Measurements from ENCODE around the gene AMPD1. TPM values are rescaled to one million over a fixed set of nuclear protein-coding genes. Genes with fewer than 3 reads are reported as not detected.

The AMPD1 gene
- total and polyA plus RNA-seq, 7 donors, result 4.8 to 289 (median 129) TPM

DNA sequence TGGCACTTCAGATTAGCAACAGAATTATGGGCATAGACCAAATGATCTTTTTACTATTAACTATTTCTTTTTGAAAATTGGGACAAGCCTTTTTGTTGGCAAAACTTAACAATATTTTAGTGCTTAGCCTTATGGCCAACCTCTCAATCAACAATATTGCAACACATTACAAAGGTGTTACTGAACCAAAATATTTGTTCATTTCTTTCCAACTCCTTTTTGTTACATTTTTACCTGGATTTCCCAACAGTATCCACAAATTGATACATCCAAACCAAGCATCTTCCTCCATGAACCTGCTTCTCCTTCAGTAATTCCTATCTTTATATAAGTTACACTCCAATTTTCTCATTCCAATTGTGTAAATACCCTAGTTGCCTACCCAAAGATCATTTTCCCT, 1.5 kb upstream of the AMPD1 start:
- Histone ChIP-seq H3K4me3 (no peak overlapping the region), H3K36me3 (ENCODE audit: insufficient read depth in 1 of 2, low read depth in 1 of 2) (peaks cover 0 to 8% of the 10 kb centered on the region in 2 donors), H3K27me3 (ENCODE audit: insufficient read depth in 3 of 3, low read length in 2 of 3) (no peaks in the 10 kb centered on the region), H3K27ac (peak overlapping the region; percentile 94), H3K4me1 (peaks cover 21% of the 10 kb centered on the region), H3K9me3 (no peaks in the 10 kb centered on the region)
- TF ChIP-seq, protein P1, sequence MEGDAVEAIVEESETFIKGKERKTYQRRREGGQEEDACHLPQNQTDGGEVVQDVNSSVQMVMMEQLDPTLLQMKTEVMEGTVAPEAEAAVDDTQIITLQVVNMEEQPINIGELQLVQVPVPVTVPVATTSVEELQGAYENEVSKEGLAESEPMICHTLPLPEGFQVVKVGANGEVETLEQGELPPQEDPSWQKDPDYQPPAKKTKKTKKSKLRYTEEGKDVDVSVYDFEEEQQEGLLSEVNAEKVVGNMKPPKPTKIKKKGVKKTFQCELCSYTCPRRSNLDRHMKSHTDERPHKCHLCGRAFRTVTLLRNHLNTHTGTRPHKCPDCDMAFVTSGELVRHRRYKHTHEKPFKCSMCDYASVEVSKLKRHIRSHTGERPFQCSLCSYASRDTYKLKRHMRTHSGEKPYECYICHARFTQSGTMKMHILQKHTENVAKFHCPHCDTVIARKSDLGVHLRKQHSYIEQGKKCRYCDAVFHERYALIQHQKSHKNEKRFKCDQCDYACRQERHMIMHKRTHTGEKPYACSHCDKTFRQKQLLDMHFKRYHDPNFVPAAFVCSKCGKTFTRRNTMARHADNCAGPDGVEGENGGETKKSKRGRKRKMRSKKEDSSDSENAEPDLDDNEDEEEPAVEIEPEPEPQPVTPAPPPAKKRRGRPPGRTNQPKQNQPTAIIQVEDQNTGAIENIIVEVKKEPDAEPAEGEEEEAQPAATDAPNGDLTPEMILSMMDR (IDR thresholded peaks at IDR 0.05), result no peak
- ATAC-seq, result no peak
- intact Hi-C loops (cut with DNase I), result no loop called here
- no peak for DNase-seq

DNA sequence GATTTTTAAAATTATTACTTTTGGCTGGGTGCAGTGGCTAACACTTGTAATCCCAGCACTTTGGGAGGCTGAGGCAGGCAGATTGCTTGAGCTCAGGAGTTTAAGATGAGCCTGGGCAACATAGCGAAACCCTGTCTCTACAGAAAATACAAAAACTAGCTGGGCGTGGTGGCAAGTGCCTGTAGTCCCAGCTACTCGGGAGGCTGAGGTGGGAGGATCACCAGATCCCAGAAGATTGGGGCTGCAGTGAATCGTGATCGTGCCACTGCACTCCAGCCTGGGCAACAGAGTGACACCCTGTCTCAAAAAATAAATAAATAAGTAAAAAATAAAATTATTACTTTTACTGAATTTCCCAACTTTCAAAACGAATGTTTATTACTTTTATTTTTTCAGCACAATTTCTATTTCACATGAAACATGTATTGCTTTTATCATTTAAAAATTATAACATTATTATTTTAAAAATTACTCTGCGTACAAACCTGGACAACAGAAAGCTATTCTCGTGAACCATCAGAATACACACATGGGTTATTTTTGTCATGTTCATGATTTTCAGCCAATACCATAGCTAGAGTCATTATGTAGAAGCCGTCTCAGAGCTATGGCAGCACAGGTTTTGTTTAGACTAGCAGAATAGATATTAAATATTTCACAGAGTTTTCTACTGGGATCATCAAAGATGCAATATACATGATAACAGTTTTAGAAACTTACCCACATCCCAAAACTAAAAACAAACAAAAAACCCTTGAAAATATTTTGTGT, 621 bp downstream of the AMPD1 start:
- ATAC-seq, result peak in 3 of 4 donors; percentile 56 to 69 (median 63)
- Histone ChIP-seq H3K27ac (peak overlapping the region; percentile 94), H3K9me3 (no peaks in the 10 kb centered on the region), H3K36me3 (ENCODE audit: insufficient read depth in 1 of 2, low read depth in 1 of 2) (peaks cover 0 to 18% of the 10 kb centered on the region in 2 donors), H3K4me3 (peak overlapping the region; percentile 75), H3K4me1 (peaks cover 26% of the 10 kb centered on the region), H3K27me3 (ENCODE audit: insufficient read depth in 3 of 3, low read length in 2 of 3) (no peaks in the 10 kb centered on the region)
- 34 to 47% (median 36%) methylated on average over 9 of the region's 9 CpGs for WGBS, 3 donors
- intact Hi-C loops (cut with DNase I), result loop anchor here in 1 of 2 donors (1.0 to 2.0 kb wide), 2 partner anchors 56 to 62 kb away; partner anchors contain the start of gene CSDE1
- TF ChIP-seq, protein P1 (IDR thresholded peaks at IDR 0.05), result no peak
- DNase-seq, result no peak

DNA sequence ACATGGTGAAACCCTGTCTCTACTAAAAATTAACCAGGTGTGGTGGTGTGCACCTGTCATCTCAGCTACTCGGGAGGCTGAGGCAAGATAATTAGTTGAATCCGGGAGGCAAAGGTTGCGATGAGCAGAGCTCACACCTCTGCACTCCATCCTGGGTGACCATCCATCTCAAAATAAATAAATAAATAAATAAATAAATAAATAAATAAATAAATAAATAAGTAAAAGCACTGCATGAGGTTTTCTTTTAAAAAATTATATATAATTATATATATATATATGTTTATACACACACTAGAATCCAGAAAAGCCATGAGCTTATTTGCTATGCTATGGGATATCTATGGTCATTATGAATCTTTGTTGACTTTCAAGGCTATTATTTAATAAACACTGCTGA, 2.4 kb downstream of the AMPD1 start:
- peak overlapping the region; percentile 75 for H3K4me3 ChIP-seq
- no peak for ATAC-seq
- TF ChIP-seq, protein P1 (IDR thresholded peaks at IDR 0.05), result no peak
- no peaks in the 10 kb centered on the region for H3K27me3 ChIP-seq (ENCODE audit: insufficient read depth in 3 of 3, low read length in 2 of 3)
- H3K9me3 ChIP-seq, result no peaks in the 10 kb centered on the region
- peaks cover 0 to 36% of the 10 kb centered on the region in 2 donors for H3K36me3 ChIP-seq (ENCODE audit: insufficient read depth in 1 of 2, low read depth in 1 of 2)
- no peak for DNase-seq
- peak overlapping the region; percentile 94 for H3K27ac ChIP-seq
- WGBS, 3 donors, result 34 to 62% (median 38%) methylated on average over 3 of the region's 3 CpGs
- intact Hi-C loops (cut with DNase I), result no loop called here
- peaks cover 43% of the 10 kb centered on the region for H3K4me1 ChIP-seq

DNA sequence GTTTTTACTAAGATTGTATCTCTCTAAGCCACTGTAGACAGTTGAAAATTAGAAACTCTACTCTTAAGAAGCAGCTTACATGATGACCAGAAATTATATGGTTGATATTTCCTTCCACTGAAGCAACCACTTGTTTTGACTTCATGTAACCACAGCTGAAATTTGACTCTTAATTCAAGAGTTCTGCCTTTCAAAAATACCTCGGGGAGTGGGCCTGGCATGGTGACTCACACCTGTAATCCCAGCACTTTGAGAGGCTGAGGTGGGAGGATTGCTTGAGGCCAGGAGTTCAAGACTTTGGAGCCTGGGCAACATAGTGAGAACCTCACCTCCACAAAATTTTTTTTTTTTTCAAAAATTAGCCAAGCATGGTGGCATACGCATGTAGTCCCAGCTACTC, 4.3 kb downstream of the AMPD1 start:
- H3K4me3 ChIP-seq, result peak overlapping the region; percentile 75
- H3K4me1 ChIP-seq, result peaks cover 54% of the 10 kb centered on the region
- H3K9me3 ChIP-seq, result no peaks in the 10 kb centered on the region
- no peaks in the 10 kb centered on the region for H3K27me3 ChIP-seq (ENCODE audit: insufficient read depth in 3 of 3, low read length in 2 of 3)
- intact Hi-C loops (cut with DNase I), result no loop called here
- H3K36me3 ChIP-seq (ENCODE audit: insufficient read depth in 1 of 2, low read depth in 1 of 2), result peaks cover 0 to 55% of the 10 kb centered on the region in 2 donors
- TF ChIP-seq, protein P1 (IDR thresholded peaks at IDR 0.05), result no peak
- H3K27ac ChIP-seq, result peak overlapping the region; percentile 94
- ATAC-seq (peak; percentile 12 to 29 (median 22)), DNase-seq (no peak)
- WGBS, 3 donors, result 29 to 60% (median 38%) methylated on average over 2 of the region's 2 CpGs

Data from psoas muscle (tissue), 8 donors.